DOHH2 (cell line): Measurements from ENCODE around the gene DCDC2.
A peak's percentile ranks its signal among the peaks of the same experiment; 100 is the strongest.
"Not testable (repeated sequence)": the region's sequence is repeated elsewhere in the genome, so short reads cannot be mapped to it uniquely, and the experiment has no call there.

Experiments used
- H3F3A ChIP-seq: fragments of 200-600 bp; sonication (generic), shearing (Covaris generic); 2 replicates; pipeline ENCODE4 v1.6.0; 2016; ENCODE audit warnings: antibody characterized with exemption, mild to moderate bottlenecking; ENCODE audit not compliant: control insufficient read depth, insufficient read depth
- H3K27ac ChIP-seq: fragments of 200-600 bp; sonication (generic); 2 replicates; pipeline ENCODE4 v1.5.1; 2014; ENCODE audit warnings: low read depth, mild to moderate bottlenecking, low read length, moderate library complexity
- H3K27me3 ChIP-seq: fragments of 200-600 bp; sonication (generic); 2 replicates; pipeline ENCODE4 v1.6.1; 2014; ENCODE audit warnings: mild to moderate bottlenecking, low read length, mixed read lengths; ENCODE audit not compliant: control insufficient read depth
- H3K36me3 ChIP-seq: fragments of 200-600 bp; sonication (generic); 2 replicates; pipeline ENCODE4 v1.6.1; 2014; ENCODE audit warnings: mild to moderate bottlenecking, low read length, moderate library complexity, mixed read lengths; ENCODE audit not compliant: control insufficient read depth
- H3K4me1 ChIP-seq: fragments of 200-600 bp; sonication (generic); 2 replicates; pipeline ENCODE4 v1.6.1; 2014; ENCODE audit warnings: mild to moderate bottlenecking, low read length, mixed read lengths; ENCODE audit not compliant: control insufficient read depth
- H3K4me2 ChIP-seq: fragments of 200-600 bp; sonication (generic); 2 replicates; pipeline ENCODE4 v1.6.0; 2014; ENCODE audit warnings: mild to moderate bottlenecking, low read length, moderate library complexity
- H3K4me3 ChIP-seq: fragments of 200-600 bp; sonication (generic); 2 replicates; pipeline ENCODE4 v1.5.1; 2014; ENCODE audit warnings: mild to moderate bottlenecking, low read length, mixed read lengths
- H3K79me2 ChIP-seq: fragments of 200-600 bp; sonication (generic); 2 replicates; pipeline ENCODE4 v1.6.1; 2014; ENCODE audit warnings: mild to moderate bottlenecking, low read length, mixed read lengths; ENCODE audit not compliant: control insufficient read depth
- H3K9me2 ChIP-seq: fragments of 200-600 bp; sonication (generic); replicated peaks from 2 replicates; pipeline ENCODE4 v1.6.1; 2014; ENCODE audit warnings: mild to moderate bottlenecking, low read length, mixed read lengths; ENCODE audit not compliant: control insufficient read depth
- H3K9me3 ChIP-seq: fragments of 200-600 bp; sonication (generic); 2 replicates; pipeline ENCODE4 v1.6.1; 2014; ENCODE audit warnings: antibody characterized with exemption, low read length, mixed read lengths; ENCODE audit not compliant: control insufficient read depth, insufficient read depth
- H4K20me1 ChIP-seq: fragments of 200-600 bp; sonication (generic); 2 replicates; pipeline ENCODE4 v1.6.0; 2014; ENCODE audit warnings: low read depth, mild to moderate bottlenecking, antibody characterized with exemption, low read length, moderate library complexity; ENCODE audit not compliant: control insufficient read depth, insufficient read depth
- EZH2phosphoT487 ChIP-seq: fragments of 200-600 bp; sonication (generic); IDR thresholded peaks from 2 replicates; pipeline ENCODE4 v1.6.1; 2017; ENCODE audit warnings: borderline replicate concordance, mild to moderate bottlenecking, antibody characterized with exemption, low read length, moderate library complexity, mixed read lengths
- TF ChIP-seq, protein P1 (sequence below): fragments of 200-600 bp; sonication (generic); IDR thresholded peaks from one replicate; pipeline ENCODE4 v1.5.1; 2014; ENCODE audit warnings: antibody characterized with exemption, mild to moderate bottlenecking, low read depth, low read length; ENCODE audit not compliant: poor library complexity, severe bottlenecking

DCDC2 gene

DNA sequence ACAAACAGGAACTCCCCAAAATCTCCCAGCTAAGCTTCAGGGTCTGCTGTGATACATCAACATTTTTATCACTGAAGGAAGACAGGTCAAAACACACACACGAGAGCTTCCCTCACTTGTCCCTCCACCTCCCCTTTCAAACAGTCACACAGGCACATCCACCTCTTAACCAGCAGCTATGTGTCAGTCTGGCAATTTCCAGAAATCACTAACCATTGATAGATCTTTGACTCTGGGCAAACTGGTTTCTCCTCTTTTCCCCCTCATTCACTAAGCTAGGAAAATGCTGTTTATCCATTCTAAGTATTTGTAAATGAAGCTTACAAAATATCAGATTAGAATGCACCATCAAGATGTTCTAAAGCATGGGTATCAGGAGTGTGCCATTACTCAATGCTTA lies 87.8 kb downstream of the DCDC2 start:
- Histone ChIP-seq H3K36me3 (no peaks in the 10 kb centered on the region), H3F3A (no peaks in the 10 kb centered on the region), H3K9me3 (no peaks in the 10 kb centered on the region), H3K27me3 (peaks cover 2% of the 10 kb centered on the region; the same call in 1 of the 2 replicates), H3K79me2 (no peaks in the 10 kb centered on the region), H4K20me1 (no peaks in the 10 kb centered on the region), H3K27ac (no peak overlapping the region), H3K4me3 (no peak overlapping the region), H3K4me2 (no peak overlapping the region), H3K9me2 (no peaks in the 10 kb centered on the region), H3K4me1 (no peaks in the 10 kb centered on the region)
- TF ChIP-seq EZH2phosphoT487: no peak
- TF ChIP-seq, protein P1, sequence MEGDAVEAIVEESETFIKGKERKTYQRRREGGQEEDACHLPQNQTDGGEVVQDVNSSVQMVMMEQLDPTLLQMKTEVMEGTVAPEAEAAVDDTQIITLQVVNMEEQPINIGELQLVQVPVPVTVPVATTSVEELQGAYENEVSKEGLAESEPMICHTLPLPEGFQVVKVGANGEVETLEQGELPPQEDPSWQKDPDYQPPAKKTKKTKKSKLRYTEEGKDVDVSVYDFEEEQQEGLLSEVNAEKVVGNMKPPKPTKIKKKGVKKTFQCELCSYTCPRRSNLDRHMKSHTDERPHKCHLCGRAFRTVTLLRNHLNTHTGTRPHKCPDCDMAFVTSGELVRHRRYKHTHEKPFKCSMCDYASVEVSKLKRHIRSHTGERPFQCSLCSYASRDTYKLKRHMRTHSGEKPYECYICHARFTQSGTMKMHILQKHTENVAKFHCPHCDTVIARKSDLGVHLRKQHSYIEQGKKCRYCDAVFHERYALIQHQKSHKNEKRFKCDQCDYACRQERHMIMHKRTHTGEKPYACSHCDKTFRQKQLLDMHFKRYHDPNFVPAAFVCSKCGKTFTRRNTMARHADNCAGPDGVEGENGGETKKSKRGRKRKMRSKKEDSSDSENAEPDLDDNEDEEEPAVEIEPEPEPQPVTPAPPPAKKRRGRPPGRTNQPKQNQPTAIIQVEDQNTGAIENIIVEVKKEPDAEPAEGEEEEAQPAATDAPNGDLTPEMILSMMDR: no peak

DNA sequence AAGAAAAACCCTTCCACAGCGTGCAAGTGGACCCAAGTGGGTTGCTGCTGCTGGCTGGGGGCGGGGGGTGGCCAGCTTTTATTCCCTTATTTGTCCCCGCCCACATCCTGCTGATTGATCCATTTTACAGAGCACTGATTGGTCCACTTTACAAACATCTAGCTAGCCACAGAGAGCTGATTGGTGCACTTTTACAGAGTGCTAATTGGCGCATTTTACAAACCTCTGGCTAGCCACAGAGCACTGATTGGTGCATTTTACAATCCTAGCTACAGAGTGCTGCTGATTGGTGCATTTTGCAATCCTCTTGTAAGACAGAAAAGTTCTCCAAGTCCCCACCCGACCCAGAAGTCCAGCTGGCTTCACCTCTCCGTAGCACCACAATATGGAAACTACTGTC lies 99.6 kb downstream of the DCDC2 start:
- not testable (repeated sequence) for H3K79me2 ChIP-seq, H3K4me1 ChIP-seq, H3K27ac ChIP-seq, H3K9me2 ChIP-seq, H4K20me1 ChIP-seq, H3K36me3 ChIP-seq, H3K27me3 ChIP-seq, H3K4me3 ChIP-seq, H3F3A ChIP-seq, H3K4me2 ChIP-seq, H3K9me3 ChIP-seq

DNA sequence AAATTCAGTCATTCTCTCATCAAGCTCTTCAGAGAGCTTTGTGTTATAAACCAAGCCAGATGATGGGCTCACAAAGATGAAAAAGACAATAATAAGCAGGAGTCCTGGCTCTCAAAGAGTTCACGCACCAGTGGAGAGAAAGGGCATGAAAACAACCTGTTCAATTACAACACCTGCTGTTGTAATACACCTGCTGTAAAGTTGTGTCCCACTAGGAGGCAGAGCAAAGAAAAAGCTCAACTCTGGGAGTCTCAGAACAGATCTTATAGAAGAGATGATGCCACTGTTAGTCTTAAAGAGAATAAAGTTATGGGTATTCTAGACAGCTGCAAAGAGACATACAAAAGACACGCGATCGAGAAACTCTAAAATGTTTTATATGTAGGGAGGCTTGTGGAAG lies 100.6 kb downstream of the DCDC2 start:
- TF ChIP-seq, protein P1: no peak
- no peak for TF ChIP-seq EZH2phosphoT487
- Histone ChIP-seq H3F3A (no peaks in the 10 kb centered on the region), H3K4me3 (no peak overlapping the region), H3K27ac (no peak overlapping the region), H4K20me1 (no peaks in the 10 kb centered on the region), H3K9me3 (peaks cover 3% of the 10 kb centered on the region; the same call in 1 of the 2 replicates), H3K9me2 (no peaks in the 10 kb centered on the region), H3K4me1 (peaks cover 5% of the 10 kb centered on the region), H3K4me2 (no peak overlapping the region), H3K27me3 (no peaks in the 10 kb centered on the region), H3K79me2 (no peaks in the 10 kb centered on the region), H3K36me3 (no peaks in the 10 kb centered on the region)

DNA sequence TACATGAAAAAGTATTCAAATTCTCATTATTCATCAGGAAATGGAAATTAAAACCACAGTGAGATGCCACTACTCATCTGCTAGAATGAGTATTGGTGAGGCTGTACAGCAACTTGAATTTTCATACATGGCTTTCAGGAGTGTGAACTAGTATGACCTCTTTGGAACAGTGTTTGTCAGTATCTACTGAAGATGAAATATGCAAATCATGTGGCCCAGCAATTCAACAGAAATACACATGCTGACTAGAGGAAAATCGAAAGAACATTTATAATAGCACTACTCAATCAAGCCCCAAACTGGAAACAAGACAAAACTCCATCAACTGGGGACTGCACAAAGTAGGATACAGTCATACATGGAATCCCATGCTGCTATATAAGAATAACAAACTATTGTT lies 102.2 kb downstream of the DCDC2 start:
- Histone ChIP-seq H3F3A (no peaks in the 10 kb centered on the region), H3K4me1 (peaks cover 5% of the 10 kb centered on the region), H3K9me3 (peaks cover 3% of the 10 kb centered on the region; the same call in 1 of the 2 replicates), H3K36me3 (no peaks in the 10 kb centered on the region), H3K79me2 (no peaks in the 10 kb centered on the region), H3K27me3 (no peaks in the 10 kb centered on the region; the same call in 1 of the 2 replicates), H3K4me3 (no peak overlapping the region), H3K27ac (no peak overlapping the region), H3K4me2 (0 out of 2 replicates have a peak overlapping the region, but pooled peaks have one; percentile 5), H4K20me1 (no peaks in the 10 kb centered on the region), H3K9me2 (no peaks in the 10 kb centered on the region)
- TF ChIP-seq, protein P1: no peak
- no peak for TF ChIP-seq EZH2phosphoT487
